Measurements from ENCODE around the gene SENP1. TPM values are rescaled to one million over a fixed set of nuclear protein-coding genes. Genes with fewer than 3 reads are reported as not detected.
"Not testable (repeated sequence)": the region's sequence is repeated elsewhere in the genome, so short reads cannot be mapped to it uniquely, and the experiment has no call there.

Gene SENP1
- 10 to 100 TPM; 36.2 to 43.4 TPM for total RNA-seq

GRCh38 chr12:48105867-48106680 is at the start of gene SENP1:
Gene SENP1, minus strand, starts transcription at chr12:48106079. Its CDS starts 4,607 bp downstream, at chr12:48101472.
- Mint-ChIP-seq H3K36me3 (peaks cover 3% of the 10 kb centered on the region), H3K27me3 (no peaks in the 10 kb centered on the region), H3K4me3 (peak within 1 kb of the TSS; percentile 97), H3K4me1 (peaks cover 43% of the 10 kb centered on the region), H3K9me3 (no peaks in the 10 kb centered on the region), H3K27ac (peak within 1 kb of the TSS; percentile 86)
- ATAC-seq (ENCODE audit: low read depth) (peak; percentile 79), DNase-seq (peak; percentile 91)
- POLR2A ChIA-PET, result interaction anchor here (0.7 to 4.3 kb wide), 12 partner anchors 11 to 400 kb away, joined by 3 to 41 read pairs (median 4); partner anchors contain the start of genes ASB8, PFKM and RPAP3

DNA sequence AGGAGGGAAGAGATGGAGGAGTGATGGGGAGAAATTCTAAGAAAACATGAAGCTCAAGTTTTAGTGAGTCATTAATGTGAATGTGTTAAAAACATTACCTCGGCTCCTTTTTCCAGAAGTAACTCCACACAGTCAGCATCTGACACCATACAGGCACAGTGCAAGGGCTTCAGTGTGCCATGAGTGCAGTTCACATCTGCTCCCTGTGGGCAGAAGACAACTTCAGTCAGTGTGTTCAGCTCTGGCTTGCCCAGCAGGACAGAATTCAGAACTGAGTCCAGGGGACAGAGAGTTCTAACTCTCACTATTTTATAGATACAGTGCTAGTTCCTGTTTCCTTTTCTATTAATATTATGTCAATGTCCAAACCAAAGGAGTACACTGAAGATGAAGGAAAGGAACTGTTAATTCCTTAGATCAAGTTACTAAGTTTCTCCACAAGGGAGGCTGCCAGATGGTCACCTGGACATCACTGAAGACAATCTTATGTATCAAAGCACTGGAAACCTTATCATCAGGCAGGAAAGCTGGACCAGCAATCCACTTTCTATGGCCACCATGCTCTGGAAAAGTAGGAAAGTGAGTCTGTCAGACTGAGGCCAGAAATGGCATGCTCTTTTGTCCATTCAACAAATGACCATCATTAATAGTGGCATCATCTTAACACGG is 45.4 kb upstream of the SENP1 start:
- Mint-ChIP-seq H3K9me3 (no peaks in the 10 kb centered on the region), H3K27me3 (no peaks in the 10 kb centered on the region)
- POLR2A ChIA-PET, result interaction anchor here (0.7 to 1.1 kb wide), 2 partner anchors 44 to 541 kb away, joined by 3 read pairs; no protein-coding TSS in a partner anchor

GRCh38 chr12:48145981-48146380 is 40.1 kb upstream of the SENP1 start:
- H3K4me3 Mint-ChIP-seq, result no peak overlapping the region
- no peak for DNase-seq
- H3K9me3 Mint-ChIP-seq, result no peaks in the 10 kb centered on the region
- H3K36me3 Mint-ChIP-seq, result peaks cover 11% of the 10 kb centered on the region
- POLR2A ChIA-PET, result no interaction called here
- no peaks in the 10 kb centered on the region for H3K27me3 Mint-ChIP-seq
- peaks cover 3% of the 10 kb centered on the region for H3K4me1 Mint-ChIP-seq
- ATAC-seq (ENCODE audit: low read depth), result no peak
- H3K27ac Mint-ChIP-seq, result no peak overlapping the region

More for the DNA sequence above, 45.4 kb upstream of the SENP1 start:
- ATAC-seq (ENCODE audit: low read depth) (no peak), DNase-seq (no peak)
- Mint-ChIP-seq H3K27ac (no peak overlapping the region), H3K36me3 (peaks cover 14% of the 10 kb centered on the region), H3K4me3 (no peak overlapping the region), H3K4me1 (peaks cover 10% of the 10 kb centered on the region)

GRCh38 chr12:48143898-48144297 is 38.0 kb upstream of the SENP1 start:
- H3K4me3 Mint-ChIP-seq, result no peak overlapping the region
- H3K9me3 Mint-ChIP-seq, result no peaks in the 10 kb centered on the region
- H3K4me1 Mint-ChIP-seq, result peaks cover 3% of the 10 kb centered on the region
- DNase-seq (no peak), ATAC-seq (ENCODE audit: low read depth) (no peak)
- no peak overlapping the region for H3K27ac Mint-ChIP-seq
- peaks cover 13% of the 10 kb centered on the region for H3K36me3 Mint-ChIP-seq
- POLR2A ChIA-PET, result no interaction called here
- no peaks in the 10 kb centered on the region for H3K27me3 Mint-ChIP-seq

DNA sequence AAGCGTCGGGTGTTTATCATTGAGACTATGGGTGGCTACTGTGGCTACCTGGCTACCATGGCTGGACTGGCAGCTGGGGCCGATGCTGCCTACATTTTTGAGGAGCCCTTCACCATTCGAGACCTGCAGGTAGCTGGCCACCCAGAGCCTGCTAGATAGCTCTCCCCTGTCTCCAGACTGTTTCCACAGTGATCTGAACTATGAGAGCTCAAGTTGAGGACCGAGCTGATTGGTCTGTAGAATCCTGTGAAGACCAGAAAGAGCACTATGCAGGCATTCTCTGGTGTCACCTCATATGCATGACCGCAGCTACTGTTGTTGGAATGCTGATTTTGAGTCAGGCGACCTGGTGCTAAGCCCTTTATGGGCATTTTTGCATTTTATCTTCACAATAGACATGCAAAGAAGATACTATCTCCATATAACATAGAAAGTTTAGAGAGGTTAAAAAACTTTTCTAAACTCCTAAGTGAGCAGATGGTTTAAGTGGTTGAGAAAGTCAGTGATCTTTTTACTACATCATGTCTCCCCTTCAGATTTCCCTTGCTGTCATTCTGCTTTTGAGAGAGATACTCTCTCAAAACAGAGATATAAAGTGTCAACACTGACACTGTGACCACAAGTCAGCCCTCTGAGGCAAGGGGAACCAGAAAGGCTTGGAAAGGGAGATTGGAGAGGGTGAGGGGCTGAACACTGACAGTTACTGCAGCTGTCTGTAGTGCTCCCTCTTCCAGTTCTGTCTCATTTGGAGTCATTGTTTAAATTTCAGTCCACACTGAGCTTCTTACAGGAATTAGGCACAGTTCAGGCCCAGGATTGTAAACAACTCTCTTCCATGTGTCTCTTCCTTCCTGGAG is 37.2 kb upstream of the SENP1 start:
- no peak overlapping the region for H3K4me3 Mint-ChIP-seq
- POLR2A ChIA-PET, result no interaction called here
- no peaks in the 10 kb centered on the region for H3K27me3 Mint-ChIP-seq
- H3K27ac Mint-ChIP-seq, result no peak overlapping the region
- peaks cover 12% of the 10 kb centered on the region for H3K36me3 Mint-ChIP-seq
- no peaks in the 10 kb centered on the region for H3K9me3 Mint-ChIP-seq
- ATAC-seq (ENCODE audit: low read depth) (no peak), DNase-seq (no peak)
- peaks cover 3% of the 10 kb centered on the region for H3K4me1 Mint-ChIP-seq

DNA sequence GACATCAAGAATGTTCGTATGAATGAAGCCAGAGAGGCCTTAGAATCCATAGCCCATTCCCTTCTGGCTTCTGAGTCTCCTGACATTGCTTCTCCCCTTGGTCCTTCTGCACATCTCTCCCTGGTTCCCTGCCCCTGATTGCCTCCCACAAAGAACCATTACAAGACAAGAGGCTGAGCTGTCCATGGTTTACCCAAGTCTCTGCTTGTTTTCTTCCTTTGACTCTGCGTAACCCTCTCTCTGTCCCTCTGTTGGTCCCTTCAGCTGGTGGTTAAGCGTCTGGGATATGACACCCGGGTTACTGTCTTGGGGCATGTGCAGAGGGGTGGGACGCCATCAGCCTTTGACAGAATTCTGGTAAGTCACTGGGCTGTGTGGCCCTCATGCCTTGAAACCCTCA is 29.1 kb upstream of the SENP1 start:
- Mint-ChIP-seq H3K9me3 (no peaks in the 10 kb centered on the region), H3K4me3 (no peak overlapping the region), H3K4me1 (no peaks in the 10 kb centered on the region), H3K27ac (no peak overlapping the region), H3K36me3 (peaks cover 7% of the 10 kb centered on the region), H3K27me3 (no peaks in the 10 kb centered on the region)
- no peak for ATAC-seq (ENCODE audit: low read depth)
- POLR2A ChIA-PET, result no interaction called here
- no peak for DNase-seq

GRCh38 chr12:48132826-48133225 is 26.9 kb upstream of the SENP1 start:
- Mint-ChIP-seq H3K9me3 (no peaks in the 10 kb centered on the region), H3K36me3 (peaks cover 4% of the 10 kb centered on the region), H3K4me1 (no peaks in the 10 kb centered on the region), H3K27me3 (no peaks in the 10 kb centered on the region), H3K4me3 (no peak overlapping the region), H3K27ac (no peak overlapping the region)
- POLR2A ChIA-PET, result no interaction called here
- no peak for ATAC-seq (ENCODE audit: low read depth)
- DNase-seq, result no peak

DNA sequence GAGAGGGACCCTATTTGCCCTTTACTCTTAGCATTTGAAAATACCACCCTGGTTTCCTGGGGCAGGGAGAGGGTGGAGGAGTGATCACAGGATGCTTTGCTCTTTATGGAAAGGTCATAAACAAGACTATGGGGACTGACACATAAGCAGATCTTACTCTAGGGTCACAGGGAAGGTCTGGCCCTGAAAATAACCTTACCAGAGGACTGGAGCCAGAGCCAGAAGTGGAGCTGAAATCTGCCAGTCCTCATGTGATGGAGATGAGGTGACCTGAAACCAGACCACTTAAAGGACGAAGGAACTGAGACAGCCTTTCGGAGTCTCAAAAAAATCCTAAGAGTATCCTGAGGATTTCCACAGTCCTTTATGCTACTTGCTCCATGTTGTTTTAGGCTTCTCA is 25.6 kb upstream of the SENP1 start:
- peaks cover 4% of the 10 kb centered on the region for H3K36me3 Mint-ChIP-seq
- no peak for ATAC-seq (ENCODE audit: low read depth)
- POLR2A ChIA-PET, result no interaction called here
- DNase-seq, result no peak
- H3K4me1 Mint-ChIP-seq, result no peaks in the 10 kb centered on the region
- H3K27ac Mint-ChIP-seq, result no peak overlapping the region
- H3K4me3 Mint-ChIP-seq, result no peak overlapping the region
- no peaks in the 10 kb centered on the region for H3K27me3 Mint-ChIP-seq
- H3K9me3 Mint-ChIP-seq, result no peaks in the 10 kb centered on the region

DNA sequence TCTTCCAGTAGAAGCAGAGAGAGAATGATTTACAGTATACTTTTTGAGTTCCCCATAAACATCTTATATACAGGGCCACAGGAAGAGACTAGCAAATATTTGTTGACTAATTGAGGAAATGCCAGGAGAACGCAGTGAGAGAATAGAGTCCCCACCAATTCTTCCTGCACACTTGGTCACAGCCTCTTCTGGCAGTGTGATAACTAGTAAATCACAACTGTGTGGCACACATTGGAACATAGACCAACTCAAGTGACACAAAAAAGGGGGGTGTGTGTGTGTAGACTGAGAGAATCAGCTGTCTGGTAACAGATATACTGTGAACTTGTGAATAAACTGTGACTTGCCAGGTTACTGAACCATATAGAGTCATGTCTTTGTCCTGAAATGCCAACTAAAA is 23.5 kb upstream of the SENP1 start:
- no peak for ATAC-seq (ENCODE audit: low read depth)
- POLR2A ChIA-PET, result no interaction called here
- H3K27me3 Mint-ChIP-seq, result no peaks in the 10 kb centered on the region
- peaks cover 2% of the 10 kb centered on the region for H3K36me3 Mint-ChIP-seq
- H3K4me1 Mint-ChIP-seq, result no peaks in the 10 kb centered on the region
- no peak for DNase-seq
- no peak overlapping the region for H3K27ac Mint-ChIP-seq
- no peak overlapping the region for H3K4me3 Mint-ChIP-seq
- no peaks in the 10 kb centered on the region for H3K9me3 Mint-ChIP-seq

- Mint-ChIP-seq H3K4me3 (no peak overlapping the region), H3K36me3 (peaks cover 2% of the 10 kb centered on the region), H3K27ac (no peak overlapping the region), H3K4me1 (no peaks in the 10 kb centered on the region), H3K27me3 (no peaks in the 10 kb centered on the region), H3K9me3 (no peaks in the 10 kb centered on the region)
- ATAC-seq (ENCODE audit: low read depth) (no peak), DNase-seq (no peak)
- POLR2A ChIA-PET, result interaction anchor here (0.5 kb wide), 1 partner anchor 8 kb away, joined by 4 read pairs; no protein-coding TSS in a partner anchor
Measured at GRCh38 chr12:48128800-48129199, 22.9 kb upstream of the SENP1 start.

DNA sequence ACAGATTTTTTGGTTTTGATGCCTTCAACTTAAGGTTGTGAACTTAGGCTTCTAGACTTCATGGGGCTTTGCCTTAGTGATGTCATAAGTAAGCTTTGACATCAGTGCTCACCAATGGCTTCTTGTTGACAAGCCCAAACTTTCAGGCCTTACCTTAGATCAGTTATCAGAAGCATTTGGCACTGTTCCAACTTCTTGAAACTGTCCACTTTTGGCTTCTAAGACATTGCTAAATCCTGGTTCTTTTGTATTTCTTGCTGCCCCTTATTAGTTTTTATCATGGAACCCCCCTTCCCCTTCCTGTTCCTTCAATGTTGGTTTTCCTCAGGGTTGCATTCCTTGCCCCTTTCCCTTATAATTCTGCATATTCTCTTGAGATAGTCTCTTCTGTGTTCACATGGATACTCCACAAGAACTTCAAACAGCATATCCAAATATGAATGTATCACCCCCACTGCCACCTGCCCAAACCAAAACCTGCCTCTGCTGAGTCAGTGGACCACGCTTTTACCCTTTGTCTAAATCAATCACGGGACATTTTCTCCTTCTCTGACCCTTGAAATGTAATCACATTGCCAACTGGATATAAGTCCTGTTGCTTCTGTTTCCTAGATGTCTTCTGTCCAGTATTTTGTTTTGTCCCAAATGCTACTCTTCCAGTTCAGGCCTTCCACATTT is 21.2 kb upstream of the SENP1 start:
- no peak overlapping the region for H3K4me3 Mint-ChIP-seq
- peaks cover 7% of the 10 kb centered on the region for H3K36me3 Mint-ChIP-seq
- H3K9me3 Mint-ChIP-seq, result no peaks in the 10 kb centered on the region
- DNase-seq (no peak), ATAC-seq (ENCODE audit: low read depth) (no peak)
- peak overlapping the region; percentile 10 for H3K27ac Mint-ChIP-seq
- H3K27me3 Mint-ChIP-seq, result no peaks in the 10 kb centered on the region
- H3K4me1 Mint-ChIP-seq, result no peaks in the 10 kb centered on the region
- POLR2A ChIA-PET, result no interaction called here

GRCh38 chr12:48125985-48126384 is 20.1 kb upstream of the SENP1 start:
- Mint-ChIP-seq H3K4me1 (peaks cover 4% of the 10 kb centered on the region), H3K27me3 (no peaks in the 10 kb centered on the region), H3K27ac (no peak overlapping the region), H3K36me3 (peaks cover 7% of the 10 kb centered on the region), H3K9me3 (no peaks in the 10 kb centered on the region), H3K4me3 (no peak overlapping the region)
- DNase-seq, result no peak
- no peak for ATAC-seq (ENCODE audit: low read depth)
- POLR2A ChIA-PET, result no interaction called here

- H3K9me3 Mint-ChIP-seq; POLR2A ChIA-PET; H3K36me3 Mint-ChIP-seq; H3K4me3 Mint-ChIP-seq; DNase-seq; H3K4me1 Mint-ChIP-seq; ATAC-seq (ENCODE audit: low read depth); H3K27me3 Mint-ChIP-seq; H3K27ac Mint-ChIP-seq: not testable (repeated sequence)
Measured at GRCh38 chr12:48125542-48125941, 19.7 kb upstream of the SENP1 start.

All from activated naive CD8-positive, alpha-beta T cell treated with anti-CD3 and anti-CD28 coated beads, Interleukin-2, amount 10 ng/mL, durations not matched to agents 7 days and 5 days (primary cell).